ENCODE results near the gene MRPL48.
"Not testable (repeated sequence)": the region's sequence is repeated elsewhere in the genome, so short reads cannot be mapped to it uniquely, and the experiment has no call there.

Gene MRPL48

GRCh38 chr11:73852049-73852448, 64.4 kb downstream of the MRPL48 start:
- DNase-seq = no peak

GRCh38 chr11:73854680-73855079, 67.0 kb downstream of the MRPL48 start:
- no peak for DNase-seq

DNA sequence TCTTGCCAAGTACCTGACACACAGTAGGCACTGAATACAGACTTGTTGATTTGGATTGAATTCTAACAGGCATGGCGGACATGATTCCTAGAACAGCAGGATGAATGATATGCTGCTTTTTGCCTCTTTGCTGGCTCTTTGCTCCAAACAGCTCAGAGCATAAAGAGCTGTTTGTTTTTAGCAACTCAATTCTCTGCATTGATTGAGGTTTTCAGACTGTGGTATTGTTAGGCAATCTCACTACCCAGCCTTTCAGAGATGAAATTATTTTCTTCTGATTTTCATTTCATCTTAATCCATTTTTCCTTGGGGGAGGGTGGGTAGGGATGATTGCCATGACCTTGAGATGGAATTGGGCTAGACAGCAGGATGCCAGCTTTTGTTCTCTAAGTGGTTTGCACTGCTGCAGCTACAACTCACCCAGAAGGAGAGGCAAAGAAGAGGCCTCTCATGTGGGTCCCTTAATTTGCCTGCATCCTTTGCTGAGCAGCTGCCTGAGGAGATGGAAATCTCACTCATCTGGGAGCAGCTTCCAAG, 68.4 kb downstream of the MRPL48 start:
- no peak for DNase-seq

DNA sequence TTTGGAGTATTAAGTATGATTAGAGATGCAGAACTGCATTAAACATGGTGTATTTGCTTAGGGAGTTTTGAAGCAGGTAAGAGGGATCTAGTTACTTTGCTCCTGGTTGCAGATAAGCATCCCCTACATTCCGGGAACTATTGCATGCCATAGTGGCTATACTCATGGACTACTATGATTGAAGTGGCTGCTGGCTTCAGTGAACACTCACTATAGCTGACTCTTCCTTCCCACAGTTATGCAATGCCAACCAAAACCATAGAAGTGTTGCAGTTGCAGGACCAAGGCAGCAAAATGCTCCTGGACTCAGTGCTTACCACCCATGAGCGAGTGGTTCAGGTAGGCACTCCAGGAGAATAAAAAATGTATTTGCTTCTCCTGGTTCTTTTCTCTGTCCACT, 72.0 kb downstream of the MRPL48 start:
- DNase-seq = no peak

- DNase-seq = no peak
These were observed 72.5 kb downstream of the MRPL48 start for GRCh38 chr11:73860202-73860601.

DNA sequence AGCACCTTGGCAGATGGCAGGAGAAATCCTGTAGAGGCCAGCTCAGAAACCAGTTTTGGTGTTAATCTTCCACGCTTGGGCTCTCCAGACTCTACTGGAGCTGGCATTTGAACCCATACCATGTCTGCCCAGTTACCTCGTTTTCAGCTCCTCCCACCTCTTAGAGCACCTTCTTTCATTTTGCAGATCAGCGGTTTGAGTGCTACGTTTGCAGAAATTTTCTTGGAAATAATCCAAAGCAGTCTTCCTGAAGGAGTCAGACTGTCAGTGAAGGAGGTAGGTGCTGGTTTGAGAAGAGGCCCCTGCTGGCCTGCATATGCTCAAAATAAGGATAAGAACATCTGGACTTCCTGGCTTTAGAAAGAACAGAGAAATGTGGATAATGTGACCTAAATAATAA, 75.3 kb downstream of the MRPL48 start:
- DNase-seq = no peak

DNA sequence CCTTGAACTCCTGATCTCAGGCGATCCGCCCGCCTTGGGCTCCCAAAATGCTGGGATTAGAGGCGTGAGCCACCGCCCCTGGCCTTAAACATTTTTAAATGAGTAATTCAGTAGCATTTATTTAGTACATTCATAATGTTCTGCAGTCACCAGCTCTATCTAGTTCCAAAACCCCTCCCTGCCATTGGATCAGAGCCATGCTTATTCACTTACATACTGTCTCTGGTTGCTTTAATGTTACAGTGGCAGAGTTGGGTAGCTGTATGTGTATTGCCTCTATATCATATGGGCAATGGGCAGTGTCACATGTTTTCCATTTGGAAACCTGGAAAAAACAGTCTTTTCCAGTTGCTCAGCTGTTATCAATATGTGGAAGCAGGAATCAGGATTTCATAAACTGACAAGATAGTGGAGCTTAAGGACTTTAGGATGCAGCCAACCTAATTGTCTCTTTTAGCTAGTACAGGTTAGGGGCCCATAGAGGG, 78.5 kb downstream of the MRPL48 start:
- no peak for DNase-seq

GRCh38 chr11:73866586-73866996, 78.9 kb downstream of the MRPL48 start:
- DNase-seq = no peak

DNA sequence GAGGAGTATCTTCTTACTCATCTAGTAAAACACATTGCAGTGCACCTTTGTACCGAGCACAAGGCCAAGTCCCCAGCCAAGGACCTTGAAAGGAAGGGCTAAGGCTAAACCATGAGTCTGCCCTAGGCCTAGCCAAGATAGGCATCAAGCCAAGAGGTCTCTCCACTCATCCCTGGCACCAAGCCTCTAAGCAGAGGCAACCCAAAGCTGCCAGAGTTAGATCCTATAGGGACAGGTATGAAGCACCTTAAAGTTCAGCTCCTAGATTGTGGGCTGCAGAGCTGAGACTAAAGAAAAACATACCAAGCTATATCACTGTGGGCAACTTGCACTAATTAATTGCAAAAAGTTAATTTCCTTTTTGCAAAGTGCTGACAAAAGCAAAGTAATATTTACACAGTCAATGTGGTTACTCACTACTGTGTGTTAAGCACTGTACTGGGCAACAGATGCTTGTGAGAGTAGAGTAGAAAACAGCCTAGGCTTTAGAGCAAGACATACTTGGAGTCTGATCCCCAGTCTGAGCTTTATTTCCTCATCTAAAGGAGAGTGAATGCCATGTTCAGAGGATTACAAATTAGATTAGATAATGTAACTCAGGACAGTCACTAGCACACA, 81.8 kb downstream of the MRPL48 start:
- DNase-seq = no peak

- no peak for DNase-seq
These were observed 82.6 kb downstream of the MRPL48 start for GRCh38 chr11:73870261-73870660.

DNA sequence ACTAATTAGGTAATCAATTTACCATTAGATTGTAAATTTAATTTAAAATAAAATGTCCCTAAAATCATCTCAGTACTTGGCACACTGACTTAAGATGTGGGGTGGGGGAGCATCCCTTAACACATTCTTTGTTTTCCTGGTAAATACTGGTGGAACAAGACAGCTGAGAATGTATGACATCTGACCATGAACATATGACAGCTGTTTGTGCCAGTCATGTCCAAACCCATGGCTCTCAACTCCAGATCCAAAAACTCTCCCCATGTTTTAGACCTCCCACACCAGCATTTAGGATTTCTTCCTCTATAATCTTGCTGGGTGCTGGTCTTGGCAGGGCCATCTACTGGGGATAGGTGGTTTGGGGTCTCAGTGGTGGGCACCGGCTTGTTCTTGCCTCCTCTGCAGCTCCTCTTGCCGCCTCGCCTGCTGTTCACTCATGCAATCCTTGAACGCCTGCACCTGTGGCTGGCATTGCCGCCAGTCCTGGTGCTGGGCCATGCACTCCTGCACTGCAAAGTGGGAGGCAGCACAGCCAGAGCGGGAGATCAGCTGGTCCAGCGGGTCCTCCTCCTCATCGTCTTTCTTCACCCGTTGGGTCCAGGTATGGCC, 85.2 kb downstream of the MRPL48 start:
- DNase-seq = no peak

GRCh38 chr11:73875380-73875779, 87.7 kb downstream of the MRPL48 start:
- no peak for DNase-seq

DNA sequence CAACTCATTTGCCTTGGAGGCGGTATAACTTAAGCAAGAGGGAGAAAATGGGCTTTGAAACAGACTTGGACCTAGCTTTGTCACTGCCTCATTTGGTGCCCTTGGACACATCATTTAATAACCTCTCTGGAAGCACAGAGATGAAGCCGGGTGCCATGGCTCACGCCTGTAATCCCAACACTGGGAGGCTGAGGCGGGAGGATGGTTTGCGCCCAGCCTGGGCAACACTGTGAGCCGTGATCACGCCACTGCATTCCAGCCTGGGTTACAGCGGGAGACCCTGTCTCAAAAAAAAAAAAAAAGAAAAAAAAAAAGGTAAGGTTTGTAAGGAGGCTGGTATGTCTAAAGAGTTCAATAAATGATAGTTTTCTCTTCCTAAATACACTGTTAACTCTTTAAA, 88.2 kb downstream of the MRPL48 start:
- DNase-seq = no peak

DNA sequence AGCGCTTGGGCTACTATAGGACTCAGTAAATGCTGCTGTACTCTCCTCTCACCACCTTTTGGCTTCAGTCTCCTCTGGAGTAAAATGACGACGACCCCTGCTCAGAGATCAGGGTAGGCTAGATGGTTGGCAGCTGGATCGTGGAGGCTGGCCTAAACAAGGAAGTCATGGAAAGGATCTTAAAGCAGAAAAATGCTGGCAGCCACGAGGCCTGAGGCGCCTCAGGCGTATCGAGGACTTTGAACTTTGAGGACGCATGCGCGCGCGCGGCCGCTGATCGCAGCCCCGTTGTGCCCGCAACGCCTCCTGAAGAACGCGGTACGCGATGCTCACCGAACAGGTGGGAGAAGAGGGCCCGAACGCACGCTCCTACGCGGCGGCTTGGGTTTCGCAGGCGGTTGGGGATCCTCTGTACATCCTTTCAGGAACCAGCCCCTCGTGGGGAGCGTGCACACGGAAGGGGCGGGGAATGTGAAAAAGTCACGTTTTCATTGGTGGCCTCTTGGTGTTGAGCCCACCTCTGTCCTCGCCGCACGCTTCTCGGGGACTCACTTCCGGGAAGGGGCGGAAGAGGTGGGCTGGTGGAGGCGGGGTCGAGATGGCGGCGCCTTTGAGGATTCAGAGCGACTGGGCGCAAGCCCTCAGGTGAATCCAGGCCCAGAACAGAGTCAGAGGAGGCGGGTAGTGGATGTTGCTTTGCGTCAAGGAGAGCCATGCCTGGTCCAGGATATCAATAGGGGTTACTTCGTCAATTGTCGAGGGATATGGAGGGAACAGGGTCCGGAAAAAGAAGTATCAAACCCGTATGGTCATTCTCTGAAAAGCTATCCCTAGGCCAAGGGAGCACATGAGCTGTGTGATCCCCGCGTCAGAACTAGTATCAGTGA, 89.0 kb downstream of the MRPL48 start, which contains the start of the genes COA4 and PAAF1:
Gene COA4 (minus strand): TSS at position 423 of the 887 bp plus-strand sequence. CDS start 3,468 bp downstream, outside the sequence.
Gene PAAF1 (plus strand): TSS at position 576 of the 887 bp plus-strand sequence. CDS start 23 bp downstream, at position 599.
- DNase-seq = peak; percentile 89

GRCh38 chr11:73878771-73879170, 91.1 kb downstream of the MRPL48 start:
- no peak for DNase-seq

- not testable (repeated sequence) for DNase-seq
These were observed 92.8 kb downstream of the MRPL48 start for GRCh38 chr11:73880449-73880848.

GRCh38 chr11:73883856-73884255, 96.2 kb downstream of the MRPL48 start:
- no peak for DNase-seq

- no peak for DNase-seq
These were observed 100.6 kb downstream of the MRPL48 start for GRCh38 chr11:73888244-73888643.

DNA sequence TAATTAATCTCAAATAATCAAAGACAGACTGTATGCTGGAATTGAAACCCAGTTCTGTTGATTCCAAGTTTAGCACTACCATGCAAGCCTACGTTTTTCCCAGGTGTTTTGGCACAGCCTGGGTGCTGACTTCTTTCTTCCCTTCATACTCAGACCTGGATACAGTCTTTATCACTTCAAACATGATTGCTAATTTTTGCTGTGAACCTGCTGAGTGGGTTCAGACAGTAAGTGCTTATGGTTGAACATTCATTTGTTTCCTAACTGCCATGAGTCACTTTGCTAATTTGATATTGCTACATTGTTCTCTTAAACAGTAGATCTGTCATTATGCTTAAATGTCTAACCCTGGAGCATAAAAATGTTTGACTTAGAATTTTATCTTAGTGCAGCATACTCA, 101.3 kb downstream of the MRPL48 start:
- DNase-seq = no peak

GRCh38 chr11:73889536-73889935, 101.9 kb downstream of the MRPL48 start:
- DNase-seq = no peak

- DNase-seq = no peak
These were observed 105.4 kb downstream of the MRPL48 start for GRCh38 chr11:73893041-73893440.

GRCh38 chr11:73894725-73895335, 107.2 kb downstream of the MRPL48 start:
- no peak for DNase-seq

DNA sequence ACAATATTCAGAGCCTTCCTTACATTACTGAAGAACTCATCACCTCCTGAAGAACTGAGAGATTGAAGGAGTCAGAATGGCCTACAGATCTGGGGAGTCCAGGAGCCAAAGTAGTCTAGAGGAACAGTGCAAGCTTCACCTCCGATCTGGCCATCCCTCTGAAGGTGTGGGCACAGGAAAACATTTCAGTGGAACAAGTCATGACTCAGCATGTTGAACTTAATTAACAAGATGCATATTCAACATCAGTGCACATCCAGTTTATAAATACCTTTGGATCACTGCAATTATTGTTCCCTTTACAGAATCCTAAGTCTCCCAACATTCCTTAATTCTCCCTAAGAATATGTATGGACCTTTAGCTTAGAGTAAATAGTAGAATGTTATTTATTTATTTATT, 114.6 kb downstream of the MRPL48 start:
- no peak for DNase-seq
